ENCODE results near the gene KAT6B.

KAT6B gene

DNA sequence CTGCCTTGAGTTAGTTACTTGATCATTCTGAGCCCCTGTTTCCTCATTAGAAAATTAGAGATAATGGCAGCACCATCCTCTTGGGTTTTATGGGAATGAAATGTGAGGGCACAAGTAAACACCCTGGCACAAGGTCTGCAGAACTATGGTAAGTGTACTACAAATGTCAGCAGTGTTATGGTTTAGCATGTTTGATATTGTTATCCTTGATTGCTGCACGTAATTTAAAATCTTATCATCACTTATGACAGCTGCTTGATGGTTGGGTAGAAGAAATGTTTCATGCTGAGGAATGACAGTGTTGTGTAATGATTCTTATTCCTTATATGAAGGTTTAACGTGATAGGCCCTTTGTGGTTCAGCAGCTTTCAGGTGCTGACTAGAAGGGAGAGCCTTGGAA is 134.3 kb downstream of the KAT6B start:
- DNase-seq: no peak

- no peak for DNase-seq
These were observed 136.1 kb downstream of the KAT6B start for GRCh38 chr10:74962517-74962916.

GRCh38 chr10:74963549-74963948 is 137.1 kb downstream of the KAT6B start:
- no peak for DNase-seq

GRCh38 chr10:74967911-74968666 is 141.7 kb downstream of the KAT6B start:
- peak; percentile 71 for DNase-seq

DNA sequence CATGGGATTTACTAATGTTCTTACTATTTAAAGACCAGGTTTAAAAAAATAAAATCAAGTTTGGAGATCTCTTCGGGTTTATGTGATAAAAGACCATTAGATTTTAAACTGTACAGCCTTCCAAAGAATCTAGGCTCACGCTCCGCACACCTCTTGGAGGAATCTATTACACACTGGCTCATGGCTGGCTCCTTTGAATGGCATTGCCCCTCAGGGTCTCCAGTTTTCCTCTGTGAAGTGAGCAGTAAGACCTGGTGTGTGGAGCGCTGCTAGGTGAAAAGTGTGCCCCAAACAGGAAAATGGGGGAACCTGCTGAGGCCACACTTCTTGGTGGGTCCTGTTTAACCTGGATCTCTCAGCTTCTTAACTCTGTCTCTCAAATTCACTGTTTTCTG is 142.3 kb downstream of the KAT6B start:
- DNase-seq: no peak

DNA sequence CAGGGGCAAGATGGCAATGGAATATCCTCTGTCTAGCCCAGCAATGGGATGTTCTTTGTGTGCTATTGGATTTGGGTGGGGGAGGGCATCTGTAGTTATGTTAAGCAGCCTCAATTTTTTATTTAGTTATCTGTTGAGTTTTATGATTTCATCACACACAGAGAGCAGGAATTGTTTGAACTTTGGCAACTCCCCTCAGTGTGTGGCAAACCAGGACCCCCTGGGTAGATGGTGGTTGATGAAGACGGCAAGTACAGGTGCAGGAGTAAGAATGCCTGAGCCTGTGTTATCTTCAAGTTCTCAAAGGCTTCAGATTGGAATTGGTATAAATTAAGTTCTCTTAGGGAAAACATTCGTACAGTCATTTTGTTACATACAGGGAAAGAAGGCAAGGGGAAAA is 142.7 kb downstream of the KAT6B start:
- DNase-seq: no peak

DNA sequence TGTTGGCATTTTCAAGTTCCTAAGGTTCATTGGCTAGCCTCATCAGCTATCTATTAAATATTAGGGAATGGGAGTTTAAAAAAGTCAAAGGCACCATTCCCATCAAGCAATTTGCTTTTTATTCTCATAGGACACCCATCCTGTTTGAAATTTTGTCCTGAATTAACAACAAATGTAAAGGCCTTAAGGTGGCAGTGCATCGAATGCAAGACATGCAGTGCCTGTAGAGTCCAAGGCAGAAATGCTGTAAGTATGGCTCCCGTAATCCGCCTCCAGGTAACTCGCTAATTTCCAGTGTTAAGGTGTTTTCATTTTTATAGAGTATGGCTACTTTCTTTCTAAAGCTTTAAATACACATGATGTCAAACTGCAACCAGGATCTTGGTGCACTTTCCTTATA is 143.1 kb downstream of the KAT6B start:
- no peak for DNase-seq

DNA sequence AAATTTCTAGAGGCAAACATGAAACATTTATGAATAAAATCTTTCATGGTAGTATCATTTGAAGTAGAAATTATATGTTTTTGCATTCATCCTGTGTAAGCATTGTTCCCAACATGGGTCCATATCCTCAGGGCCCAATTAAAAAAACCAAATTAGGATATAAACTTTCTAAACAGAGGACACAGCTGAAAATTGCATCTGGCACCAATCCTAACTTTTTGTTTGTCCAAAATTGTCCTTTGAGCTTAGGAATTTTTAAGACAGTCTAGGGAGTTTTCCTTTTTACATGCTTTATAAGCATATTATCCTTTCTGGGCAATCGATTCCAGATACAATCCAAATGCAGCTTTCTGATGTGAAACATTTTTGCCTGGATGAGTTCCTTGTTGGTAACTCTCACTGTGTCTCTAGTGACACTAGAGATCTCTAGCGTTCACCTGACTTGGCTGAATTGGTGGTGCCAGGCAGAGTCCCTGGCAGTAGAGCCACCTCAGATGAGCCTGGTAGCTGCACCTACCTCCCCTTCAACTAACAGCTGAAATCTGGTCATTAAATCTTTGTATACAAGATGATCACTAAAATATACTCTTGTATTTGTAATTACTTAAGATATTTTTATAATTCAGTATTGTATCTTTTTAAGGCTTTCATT is 147.5 kb downstream of the KAT6B start:
- DNase-seq: no peak

DNA sequence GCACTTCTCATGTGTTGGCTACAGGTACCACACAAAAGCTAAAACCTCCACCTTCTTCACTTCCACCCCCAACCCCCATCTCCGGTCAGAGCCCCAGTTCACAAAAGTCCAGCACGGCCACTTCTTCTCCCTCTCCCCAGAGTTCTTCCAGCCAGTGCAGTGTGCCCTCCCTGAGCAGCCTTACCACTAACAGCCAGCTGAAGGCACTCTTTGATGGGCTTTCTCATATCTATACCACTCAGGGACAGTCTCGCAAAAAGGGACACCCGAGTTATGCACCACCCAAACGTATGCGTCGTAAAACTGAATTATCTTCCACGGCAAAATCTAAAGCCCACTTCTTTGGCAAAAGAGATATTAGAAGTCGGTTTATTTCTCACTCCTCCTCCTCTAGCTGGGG is 149.4 kb downstream of the KAT6B start:
- no peak for DNase-seq

GRCh38 chr10:74976565-74976964 is 150.2 kb downstream of the KAT6B start:
- DNase-seq: no peak

DNA sequence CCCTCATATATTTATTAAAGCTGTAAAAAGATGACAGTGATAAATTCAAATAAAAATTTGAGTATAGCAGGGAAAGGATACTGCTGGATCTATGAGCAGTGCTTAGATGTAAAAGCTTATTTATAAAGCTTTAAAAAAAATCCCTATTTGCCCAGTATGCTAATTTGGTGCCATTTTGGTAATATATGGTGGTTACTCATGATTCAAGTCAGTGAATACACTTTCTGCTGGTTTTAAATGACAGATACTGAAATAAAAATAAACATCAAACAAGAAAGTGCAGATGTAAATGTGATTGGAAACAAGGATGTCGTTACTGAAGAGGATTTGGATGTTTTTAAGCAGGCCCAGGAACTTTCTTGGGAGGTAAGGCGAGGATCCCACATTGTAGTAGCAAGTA is 150.7 kb downstream of the KAT6B start:
- DNase-seq: no peak

DNA sequence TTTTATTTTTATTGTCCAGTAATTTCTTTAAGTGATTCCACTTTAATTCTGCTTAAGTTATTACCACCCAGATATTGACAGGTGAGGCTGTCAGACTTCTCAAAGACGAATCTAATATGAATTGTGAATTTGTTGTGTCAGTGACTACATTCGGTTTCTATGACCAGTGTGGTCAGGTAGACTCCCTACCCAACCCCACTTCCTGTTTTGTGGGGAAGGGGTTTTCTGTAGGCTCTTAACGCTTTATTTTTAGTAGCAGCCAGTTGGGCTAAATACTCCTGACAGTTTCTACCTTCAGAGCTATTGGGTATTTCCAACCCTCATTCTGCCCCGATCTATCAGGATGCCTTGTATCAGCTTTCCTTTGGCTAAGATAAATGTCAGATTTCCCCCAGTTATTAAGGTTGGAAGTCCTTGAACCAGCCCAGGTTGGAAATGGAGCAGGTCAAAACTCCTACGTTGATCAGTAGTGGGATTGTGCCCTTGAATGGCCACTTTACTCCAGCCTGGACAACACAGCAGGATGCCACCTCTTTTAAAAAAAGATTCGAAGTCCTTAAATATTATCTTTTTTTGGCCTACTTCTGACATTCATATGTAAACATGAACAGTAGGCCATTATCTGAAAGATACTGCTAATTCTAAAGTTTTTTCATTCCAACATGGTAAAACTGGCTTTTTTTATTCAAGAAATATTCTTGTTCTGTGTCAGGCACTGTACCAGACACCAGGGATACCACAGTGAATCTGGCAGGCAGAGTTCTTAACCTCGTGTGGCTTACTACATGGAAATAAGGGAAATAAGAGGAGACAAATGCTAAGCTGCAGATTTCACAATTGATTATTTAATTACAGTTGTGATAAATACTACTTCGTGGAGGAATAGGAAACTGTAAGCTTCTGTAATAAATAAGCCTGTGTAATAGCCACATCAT is 151.8 kb downstream of the KAT6B start:
- no peak for DNase-seq

- no peak for DNase-seq
These were observed 155.6 kb downstream of the KAT6B start for GRCh38 chr10:74981831-74982633.

DNA sequence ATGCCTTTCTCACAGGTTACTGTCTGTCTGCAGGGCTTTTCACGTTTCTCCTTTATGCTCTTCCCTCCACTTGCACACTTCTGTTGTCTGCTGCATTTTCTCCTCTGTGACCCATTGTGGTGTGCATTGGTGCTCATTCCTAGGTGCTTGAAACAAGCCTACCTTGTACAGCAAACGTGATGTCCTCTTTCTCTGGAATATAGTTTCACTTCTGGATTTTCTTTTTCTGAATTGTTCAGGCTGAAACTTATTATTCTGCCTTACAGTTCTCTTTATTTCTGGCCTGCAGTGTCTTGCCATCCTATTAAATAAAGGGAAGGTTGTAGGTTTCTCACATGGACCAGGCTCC is 156.2 kb downstream of the KAT6B start:
- no peak for DNase-seq

DNA sequence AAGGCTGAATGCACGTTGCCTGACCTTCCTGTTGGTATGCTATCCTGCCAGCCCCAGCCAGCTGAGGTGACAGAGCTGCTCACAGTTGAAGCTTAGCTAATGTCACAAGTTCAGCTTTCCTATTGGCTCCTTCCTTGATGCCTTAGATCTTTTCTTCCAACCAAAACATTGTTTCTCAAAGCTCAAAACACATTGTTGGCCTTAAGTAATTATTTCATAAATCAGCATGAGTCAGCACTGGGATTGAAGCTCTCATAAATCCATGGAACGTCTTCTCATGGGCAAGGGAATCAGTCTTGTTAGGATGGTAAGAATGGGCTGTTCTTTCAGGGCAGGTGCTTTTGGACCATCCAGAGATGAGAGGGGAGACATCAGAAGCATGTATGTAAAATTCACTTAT is 157.0 kb downstream of the KAT6B start:
- no peak for DNase-seq

DNA sequence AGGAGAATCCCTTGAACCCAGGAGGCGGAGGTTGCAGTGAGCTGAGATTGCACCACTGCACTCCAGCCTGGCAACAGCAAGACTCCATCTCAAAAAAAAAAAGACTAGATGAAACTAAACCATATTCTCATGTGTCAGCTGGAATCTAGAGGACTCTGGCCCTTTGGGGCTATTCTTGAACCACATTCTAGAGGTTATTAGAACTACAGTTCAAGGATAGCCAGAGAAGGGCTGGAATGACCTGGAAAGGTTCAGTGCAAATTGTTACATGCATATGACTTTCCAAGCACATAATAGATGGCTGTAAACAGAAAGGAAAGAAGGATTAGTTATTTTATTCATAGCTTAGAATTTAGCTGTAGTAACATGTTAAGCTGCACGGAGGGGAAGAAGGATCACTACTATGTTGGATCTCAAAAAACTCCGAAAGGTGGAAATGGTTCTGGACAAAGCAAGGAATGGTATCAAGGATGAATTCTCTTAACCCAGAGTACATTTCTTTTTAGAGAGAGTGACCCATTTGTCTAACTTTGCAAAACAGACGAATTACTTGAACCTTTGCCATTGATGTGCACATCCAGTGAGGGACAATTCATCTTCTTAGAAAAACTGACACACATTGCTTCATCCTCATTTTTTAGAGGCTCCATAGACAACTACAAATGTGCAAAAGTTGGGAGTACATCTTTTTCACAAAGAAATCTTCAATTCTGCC is 161.1 kb downstream of the KAT6B start:
- DNase-seq: no peak

DNA sequence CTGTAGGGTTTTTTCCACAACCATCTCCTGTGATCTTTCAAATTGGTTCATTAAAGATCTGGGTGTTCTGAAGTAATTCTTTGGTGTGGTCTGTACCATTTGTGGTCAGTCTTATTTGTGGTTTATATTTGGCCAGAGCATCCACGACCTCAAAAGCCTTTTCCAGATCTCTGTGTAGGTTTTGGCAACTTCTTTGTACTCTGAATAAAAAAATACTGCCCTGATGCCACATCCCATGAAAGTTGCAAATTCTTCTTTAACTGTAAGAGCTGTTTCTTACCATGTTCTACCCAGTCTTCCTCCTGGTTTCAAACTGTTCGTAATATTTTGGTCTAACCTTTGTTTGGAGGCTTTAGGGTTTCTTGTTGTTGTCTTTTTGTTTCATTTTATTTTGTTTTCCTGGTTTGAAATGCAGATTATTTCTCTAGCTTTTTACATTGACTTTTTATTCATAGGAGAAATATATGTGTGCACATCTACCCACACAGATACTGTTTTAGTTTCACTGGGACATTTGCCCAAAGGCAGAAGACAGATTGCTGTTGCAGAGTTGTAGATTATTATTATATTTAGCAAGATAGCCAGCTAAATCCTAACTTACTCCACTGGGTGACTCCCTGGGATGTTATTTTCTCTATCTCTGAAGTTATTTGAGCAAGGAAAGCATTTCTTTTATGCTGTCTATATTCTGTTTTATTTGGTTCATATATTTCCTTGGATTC is 161.8 kb downstream of the KAT6B start:
- DNase-seq: no peak

- DNase-seq: peak; percentile 79
These were observed 162.6 kb downstream of the KAT6B start for GRCh38 chr10:74988832-74989561.

DNA sequence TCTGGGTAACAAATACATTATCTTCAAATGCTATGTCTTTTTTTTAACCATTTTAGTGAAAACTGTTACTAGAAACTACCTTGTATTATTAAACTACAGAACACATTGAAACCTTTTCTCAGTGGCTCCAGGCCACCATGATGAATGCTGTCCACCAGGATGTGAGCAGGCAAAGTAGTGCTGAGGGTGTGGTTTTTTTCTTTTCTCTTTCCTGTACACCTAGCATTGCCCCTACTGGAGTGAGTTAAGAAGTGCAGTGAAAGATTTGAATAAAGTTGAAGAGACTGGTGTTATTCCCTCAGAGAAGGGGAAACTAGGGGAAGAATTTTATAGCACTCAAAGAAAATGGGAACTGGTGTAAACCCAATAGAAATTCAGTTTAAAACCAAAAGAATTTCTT is 165.0 kb downstream of the KAT6B start:
- DNase-seq: peak; percentile 32

DNA sequence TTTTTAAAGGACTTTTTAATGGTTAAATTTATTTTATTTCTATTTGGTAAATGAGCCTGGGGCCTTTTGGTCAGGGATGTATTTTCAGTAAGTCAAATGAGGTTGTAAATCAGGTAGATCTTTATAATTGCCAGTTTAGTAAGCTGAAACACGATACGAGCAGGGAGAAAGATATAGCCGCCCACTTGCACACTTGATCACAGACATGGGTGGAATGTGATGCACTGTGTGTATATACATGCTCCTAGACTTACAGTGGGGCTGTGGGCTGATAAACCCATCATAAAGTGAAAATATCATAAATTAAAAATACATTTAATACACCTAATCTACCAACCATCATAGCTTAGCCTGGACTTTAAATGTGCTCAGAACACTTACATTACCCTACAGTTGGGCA is 165.7 kb downstream of the KAT6B start:
- no peak for DNase-seq

DNA sequence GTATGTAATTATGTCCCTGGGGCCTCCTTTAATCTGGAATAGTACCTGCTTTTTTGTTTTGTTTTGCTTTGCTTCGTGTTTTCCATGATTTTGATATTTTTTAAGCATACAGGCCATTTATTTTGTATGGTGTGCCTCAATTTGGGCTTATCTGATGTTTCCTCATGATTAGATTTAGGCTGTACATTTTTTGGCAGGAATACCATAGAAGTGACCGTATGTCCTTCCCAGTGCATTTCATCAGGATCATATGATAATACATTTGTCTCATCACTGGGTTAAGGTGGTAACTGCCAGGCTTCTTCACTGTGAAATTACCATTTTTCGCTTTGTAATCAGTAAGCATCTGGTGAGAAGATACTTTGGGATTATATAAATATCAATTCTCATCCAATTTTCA is 167.2 kb downstream of the KAT6B start:
- no peak for DNase-seq
